OCI-LY3 (cell line): Measurements from ENCODE around the gene TTC7B.

Experiments used
- H2AFZ ChIP-seq: fragments of 200-600, 300-600 bp; shearing (Covaris generic); 2 replicates; pipeline ENCODE4 v1.6.0; 2014; ENCODE audit warnings: antibody characterized with exemption, low read depth, low read length
- H3K27ac ChIP-seq: fragments of 200-600, 300-600 bp; sonication (generic); 2 replicates; pipeline ENCODE4 v1.5.1; 2014; ENCODE audit warnings: mild to moderate bottlenecking, low read length, moderate library complexity, mixed read lengths
- H3K27me3 ChIP-seq: fragments of 200-600, 300-600 bp; sonication (generic); 2 replicates; pipeline ENCODE4 v1.6.1; 2014; ENCODE audit warnings: low read depth, low read length, mixed read lengths
- H3K36me3 ChIP-seq: fragments of 200-600, 300-600 bp; sonication (generic); replicated peaks from 2 replicates; pipeline ENCODE3; 2014; ENCODE audit warnings: low read depth, low read length, mixed read lengths
- H3K4me1 ChIP-seq: fragments of 300-600, 200-600 bp; sonication (generic); 2 replicates; pipeline ENCODE4 v1.6.1; 2014; ENCODE audit warnings: low read length, mixed read lengths
- H3K4me2 ChIP-seq: fragments of 200-600, 300-600 bp; sonication (generic); 2 replicates; pipeline ENCODE4 v1.6.1; 2014; ENCODE audit warnings: low read length, mixed read lengths
- H3K4me3 ChIP-seq: fragments of 300-600, 200-600 bp; sonication (generic); 2 replicates; pipeline ENCODE4 v1.5.1; 2014; ENCODE audit warnings: antibody characterized with exemption, mild to moderate bottlenecking, low read length, moderate library complexity
- H3K79me2 ChIP-seq: fragments of 300-600, 200-600 bp; shearing (Covaris generic); 2 replicates; pipeline ENCODE4 v1.6.1; 2014; ENCODE audit warnings: mild to moderate bottlenecking, low read length, mixed read lengths
- H3K9ac ChIP-seq: fragments of 300-600, 200-600 bp; shearing (Covaris generic); 2 replicates; pipeline ENCODE4 v1.6.0; 2014; ENCODE audit warnings: mild to moderate bottlenecking, low read length, moderate library complexity
- H3K9me3 ChIP-seq: fragments of 200-600, 300-600 bp; shearing (Covaris generic); 2 replicates; pipeline ENCODE4 v1.6.1; 2014; ENCODE audit warnings: low read length, mixed read lengths; ENCODE audit not compliant: insufficient read depth
- H4K20me1 ChIP-seq: fragments of 200-600, 300-600 bp; sonication (generic); 2 replicates; pipeline ENCODE4 v1.6.1; 2016; ENCODE audit warnings: low read length, mixed read lengths; ENCODE audit not compliant: insufficient read depth
- CTCF ChIP-seq: fragments of 200-600, 300-600 bp; sonication (generic); IDR thresholded peaks from 2 replicates; pipeline ENCODE4 v1.5.1; 2014; ENCODE audit warnings: antibody characterized with exemption, low read length, low read depth
- EZH2phosphoT487 ChIP-seq: fragments of 200-600 bp; shearing (Covaris generic); IDR thresholded peaks from 2 replicates; pipeline ENCODE4 v1.6.1; 2018; ENCODE audit warnings: antibody characterized with exemption, mixed run types, low read depth

The TTC7B gene

DNA sequence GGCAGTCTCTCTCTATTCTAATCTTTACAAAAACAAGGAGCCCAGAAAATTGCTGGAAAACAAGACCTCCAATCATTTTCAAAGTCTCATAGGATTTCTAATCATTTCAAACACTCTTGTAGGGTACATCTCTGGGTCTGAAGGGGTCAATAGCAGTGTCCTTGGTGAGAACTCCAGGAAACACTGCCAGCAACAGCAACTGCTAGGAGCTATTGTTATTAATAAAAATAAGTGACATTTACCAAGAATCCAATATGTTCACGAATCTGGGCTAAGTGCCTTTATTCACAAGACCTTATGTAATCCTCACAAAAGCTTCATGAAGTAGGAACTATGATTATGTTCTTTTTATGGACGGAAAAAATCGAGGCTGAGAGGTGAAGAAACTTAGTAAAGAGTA is 72.8 kb downstream of the TTC7B start:
- H3K27me3 ChIP-seq = no peaks in the 10 kb centered on the region
- H3K4me2 ChIP-seq = no peak overlapping the region
- no peaks in the 10 kb centered on the region for H3K36me3 ChIP-seq
- H3K27ac ChIP-seq = no peak overlapping the region
- no peaks in the 10 kb centered on the region for H4K20me1 ChIP-seq
- no peaks in the 10 kb centered on the region for H3K79me2 ChIP-seq
- H3K4me1 ChIP-seq = no peaks in the 10 kb centered on the region
- no peak overlapping the region for H2AFZ ChIP-seq
- H3K4me3 ChIP-seq = no peak overlapping the region
- H3K9me3 ChIP-seq = peaks cover 4% of the 10 kb centered on the region; the same call in 1 of the 2 replicates
- no peak overlapping the region for H3K9ac ChIP-seq
- TF ChIP-seq EZH2phosphoT487 (no peak), CTCF (no peak)

- H3K9ac ChIP-seq = no peak overlapping the region
- no peak overlapping the region for H3K4me3 ChIP-seq
- no peak overlapping the region for H2AFZ ChIP-seq
- no peaks in the 10 kb centered on the region for H3K27me3 ChIP-seq
- H4K20me1 ChIP-seq = no peaks in the 10 kb centered on the region
- no peak overlapping the region for H3K27ac ChIP-seq
- H3K9me3 ChIP-seq = peaks cover 3% of the 10 kb centered on the region; the same call in 1 of the 2 replicates
- no peak for TF ChIP-seq CTCF
- no peak for TF ChIP-seq EZH2phosphoT487
- no peaks in the 10 kb centered on the region for H3K36me3 ChIP-seq
- no peaks in the 10 kb centered on the region for H3K4me1 ChIP-seq
- no peaks in the 10 kb centered on the region for H3K79me2 ChIP-seq
- no peak overlapping the region for H3K4me2 ChIP-seq
These were observed 73.5 kb downstream of the TTC7B start for GRCh38 chr14:90742729-90743128.

- Histone ChIP-seq H3K4me2 (no peak overlapping the region), H2AFZ (no peak overlapping the region), H3K27ac (no peak overlapping the region), H3K79me2 (no peaks in the 10 kb centered on the region), H4K20me1 (no peaks in the 10 kb centered on the region), H3K27me3 (no peaks in the 10 kb centered on the region), H3K9me3 (no peaks in the 10 kb centered on the region), H3K36me3 (no peaks in the 10 kb centered on the region), H3K9ac (no peak overlapping the region), H3K4me3 (no peak overlapping the region), H3K4me1 (no peaks in the 10 kb centered on the region)
- TF ChIP-seq CTCF (no peak), EZH2phosphoT487 (no peak)
These were observed 74.0 kb downstream of the TTC7B start for GRCh38 chr14:90742252-90742651.

- Histone ChIP-seq H3K4me1 (no peaks in the 10 kb centered on the region), H3K9me3 (no peaks in the 10 kb centered on the region), H3K27me3 (no peaks in the 10 kb centered on the region), H3K79me2 (no peaks in the 10 kb centered on the region), H3K36me3 (no peaks in the 10 kb centered on the region), H3K4me2 (no peak overlapping the region), H3K27ac (no peak overlapping the region), H3K4me3 (no peak overlapping the region), H4K20me1 (no peaks in the 10 kb centered on the region), H2AFZ (no peak overlapping the region), H3K9ac (no peak overlapping the region)
- no peak for TF ChIP-seq CTCF
- TF ChIP-seq EZH2phosphoT487 = no peak
These were observed 74.6 kb downstream of the TTC7B start for GRCh38 chr14:90741682-90741946.
